Iris pigment epithelial cell (primary cell): ENCODE results near the gene KATNBL1.

Experiments
- DNase-seq: peaks from one replicate; pipeline ENCODE4 v3.0.0-alpha.2; 2011; ENCODE audit warnings: low read depth

Gene KATNBL1, protein sequence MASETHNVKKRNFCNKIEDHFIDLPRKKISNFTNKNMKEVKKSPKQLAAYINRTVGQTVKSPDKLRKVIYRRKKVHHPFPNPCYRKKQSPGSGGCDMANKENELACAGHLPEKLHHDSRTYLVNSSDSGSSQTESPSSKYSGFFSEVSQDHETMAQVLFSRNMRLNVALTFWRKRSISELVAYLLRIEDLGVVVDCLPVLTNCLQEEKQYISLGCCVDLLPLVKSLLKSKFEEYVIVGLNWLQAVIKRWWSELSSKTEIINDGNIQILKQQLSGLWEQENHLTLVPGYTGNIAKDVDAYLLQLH

GRCh38 chr15:34209421-34210282 is at the start of gene KATNBL1:
TSS of gene KATNBL1 (minus strand) at chr15:34210096. CDS start at chr15:34163676, 46,420 bp downstream.
- peak; percentile 86 for DNase-seq

DNA sequence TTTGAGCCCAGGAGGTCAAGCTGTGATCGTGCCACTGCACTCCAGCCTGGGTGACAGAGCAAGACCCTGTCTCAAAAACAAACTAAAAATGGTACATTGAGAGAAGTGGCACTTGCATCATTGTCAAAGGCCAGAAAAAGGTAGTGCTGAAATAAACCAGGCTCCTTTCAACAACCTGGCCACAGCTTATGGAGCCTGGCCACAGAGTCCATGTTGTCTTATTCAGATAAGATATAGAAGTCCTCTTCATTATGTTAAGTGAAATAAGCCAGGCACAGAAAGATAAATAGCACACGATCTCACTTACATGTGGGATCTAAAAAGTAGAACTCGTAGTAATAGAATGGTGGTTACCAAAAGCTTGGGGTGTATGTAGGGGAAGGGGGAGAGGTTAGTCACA is 49.7 kb upstream of the KATNBL1 start:
- no peak for DNase-seq

DNA sequence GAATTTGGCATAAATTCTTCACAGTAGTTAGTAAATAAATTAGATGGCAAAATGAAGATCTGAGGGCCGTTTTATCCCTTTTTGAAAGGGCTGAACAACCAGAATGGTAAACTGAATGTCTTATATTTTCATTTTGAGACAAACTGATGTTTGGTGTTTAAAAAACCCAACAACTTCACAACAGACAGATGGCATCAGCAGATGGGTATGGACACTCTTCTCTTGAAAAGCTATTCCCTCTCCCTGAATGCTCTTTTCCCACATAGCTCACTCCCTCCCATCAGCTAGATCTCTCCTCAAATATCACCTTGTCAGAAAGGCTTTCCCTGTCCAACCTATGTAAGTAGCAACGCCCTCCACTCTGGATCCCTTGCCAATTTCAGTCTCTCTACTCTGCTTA is 48.3 kb upstream of the KATNBL1 start:
- no peak for DNase-seq

DNA sequence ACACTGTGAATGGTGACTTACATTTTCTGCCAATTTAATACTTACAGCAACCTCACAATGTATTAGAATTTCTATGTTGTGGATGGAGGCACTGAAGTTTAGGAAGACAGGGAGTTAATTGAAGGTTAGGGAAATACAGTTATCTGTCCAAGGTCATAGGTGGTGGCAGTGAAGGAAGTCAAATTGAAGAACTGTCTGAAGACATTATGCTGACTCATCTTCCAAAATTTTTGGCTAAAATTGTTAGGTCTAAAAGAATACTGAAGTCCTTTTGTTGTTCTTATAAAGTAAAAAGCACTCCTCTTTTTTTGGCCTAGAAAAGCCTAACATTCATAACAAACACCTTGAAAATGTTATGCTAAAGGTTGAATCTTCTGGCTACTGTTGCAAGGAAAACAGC is 42.6 kb upstream of the KATNBL1 start:
- no peak for DNase-seq

DNA sequence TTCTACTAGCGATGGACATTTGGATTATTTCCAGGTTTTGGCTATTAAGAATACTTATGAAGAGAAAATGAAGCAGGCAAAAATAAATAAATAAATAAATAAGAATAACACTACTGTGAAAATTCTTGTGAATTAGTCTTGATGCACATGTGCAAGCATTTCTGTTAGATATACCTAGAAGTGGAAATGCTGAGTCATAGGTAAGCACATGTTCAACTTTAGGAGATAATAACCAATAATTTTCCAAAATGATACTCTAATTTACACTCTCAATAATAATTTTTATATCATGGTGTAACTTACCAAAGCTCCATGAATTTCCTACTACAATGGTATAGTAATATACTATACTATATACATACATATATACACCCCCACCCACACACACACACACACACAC is 38.3 kb upstream of the KATNBL1 start:
- peak; percentile 13 for DNase-seq

DNA sequence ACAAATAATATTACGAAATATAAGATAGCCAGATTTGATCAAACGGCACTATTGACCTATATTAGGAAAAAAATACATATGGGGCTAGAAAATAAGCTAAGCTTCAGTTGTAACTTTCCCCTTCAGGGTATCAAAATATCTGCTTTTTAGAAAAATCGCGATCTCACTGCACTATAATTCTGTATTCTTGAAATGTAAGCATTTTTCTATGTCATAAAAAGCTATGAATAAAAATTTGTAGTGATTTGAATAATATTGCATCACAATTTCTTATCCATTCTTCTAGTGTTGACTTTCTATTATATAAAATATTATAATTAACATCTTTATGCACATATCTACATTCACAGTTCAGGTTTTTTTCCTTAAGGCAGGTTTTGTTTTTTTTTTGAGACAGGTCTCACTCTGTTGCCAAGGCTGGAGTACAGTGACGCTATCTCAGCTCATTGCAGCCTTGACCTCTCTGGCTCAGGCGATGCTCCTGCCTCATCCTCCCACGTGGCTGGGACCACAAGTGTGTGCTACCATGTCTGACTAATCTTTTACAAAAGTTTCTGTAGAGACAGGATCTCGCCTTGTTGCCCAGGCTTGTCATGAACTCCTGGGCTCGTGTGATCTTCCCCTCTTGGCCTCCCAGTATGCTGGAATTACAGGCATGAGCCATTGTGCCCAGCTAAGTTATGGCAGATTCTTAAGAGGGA is 36.5 kb upstream of the KATNBL1 start:
- no peak for DNase-seq

DNA sequence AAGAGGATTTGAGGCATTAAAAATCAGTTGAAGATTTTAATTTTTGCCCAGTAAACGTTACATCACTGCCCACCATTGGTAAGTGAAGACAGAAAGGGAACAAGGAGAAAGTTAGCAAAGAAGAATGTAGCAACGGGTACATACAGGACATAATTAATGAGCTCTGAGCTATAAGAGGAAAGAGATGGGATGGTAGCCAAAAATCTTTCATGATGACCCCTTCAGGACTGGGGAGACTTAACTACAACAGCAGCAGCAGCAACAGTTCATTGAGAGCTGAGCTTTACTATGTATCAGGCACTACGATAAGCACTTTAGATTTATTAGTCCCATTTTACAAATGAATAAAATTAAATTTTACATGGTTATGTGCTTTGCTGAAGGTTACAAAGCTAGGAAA is 33.3 kb upstream of the KATNBL1 start:
- DNase-seq, result no peak

DNA sequence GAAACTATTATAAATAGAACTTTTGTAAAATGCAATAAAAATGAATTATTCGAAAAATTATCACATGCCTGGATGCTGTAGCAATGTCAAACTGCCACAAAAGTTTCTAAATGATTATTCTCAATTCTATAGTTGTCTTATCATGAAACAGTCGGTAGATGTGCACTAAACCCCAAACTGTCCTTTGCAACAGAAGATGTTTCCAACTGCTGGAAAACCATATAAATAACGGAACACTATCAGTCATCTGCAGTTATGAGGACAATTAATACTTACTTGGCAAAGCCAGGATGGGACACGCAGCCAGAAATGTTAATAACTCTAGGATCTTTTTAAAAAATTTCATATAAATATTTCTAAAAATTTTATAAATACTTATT is 32.4 kb upstream of the KATNBL1 start:
- DNase-seq, result no peak

DNA sequence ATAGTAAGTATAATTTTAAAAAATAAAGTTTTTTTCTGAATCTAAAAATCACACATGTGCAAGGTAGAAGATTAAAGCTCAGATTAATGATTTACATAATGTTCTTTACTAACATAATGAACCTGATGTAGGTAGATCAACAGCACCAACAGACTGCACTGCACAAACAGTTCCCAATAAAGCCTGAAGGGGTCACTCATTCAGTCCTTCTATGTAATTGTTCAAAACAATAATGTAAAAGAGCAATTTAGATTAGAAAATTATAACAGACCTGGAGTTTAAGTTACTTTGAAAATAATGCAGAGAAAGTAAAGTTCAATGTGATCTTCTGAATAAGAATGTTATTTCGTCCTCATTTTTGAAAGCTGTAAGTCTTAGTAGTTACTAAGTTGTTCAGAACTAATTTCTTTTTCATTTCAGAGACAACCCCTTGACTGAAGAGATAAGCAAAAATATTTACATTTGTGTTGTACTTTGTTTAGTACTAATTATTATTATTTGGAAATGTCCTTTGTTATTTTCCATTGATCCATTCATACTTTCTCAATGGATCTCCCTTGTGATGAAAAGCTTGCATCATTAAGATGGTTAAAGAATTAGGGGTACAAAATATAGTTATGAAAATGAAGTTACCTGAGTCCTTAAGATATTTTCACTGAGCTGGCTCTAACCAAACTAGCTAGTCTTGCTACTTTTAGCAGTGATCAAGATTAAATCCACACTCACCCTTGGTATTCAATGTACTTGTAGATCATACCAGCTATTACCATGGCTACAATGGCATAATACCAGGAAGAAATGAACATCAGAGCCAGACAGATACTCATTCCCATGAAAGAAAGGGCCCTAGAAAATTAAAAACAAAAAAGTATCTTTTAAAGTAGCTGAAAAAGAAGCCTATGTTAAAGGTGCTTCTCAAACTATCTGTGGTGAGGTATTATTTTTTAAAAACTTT is 31.8 kb upstream of the KATNBL1 start:
- peak; percentile 60 for DNase-seq

DNA sequence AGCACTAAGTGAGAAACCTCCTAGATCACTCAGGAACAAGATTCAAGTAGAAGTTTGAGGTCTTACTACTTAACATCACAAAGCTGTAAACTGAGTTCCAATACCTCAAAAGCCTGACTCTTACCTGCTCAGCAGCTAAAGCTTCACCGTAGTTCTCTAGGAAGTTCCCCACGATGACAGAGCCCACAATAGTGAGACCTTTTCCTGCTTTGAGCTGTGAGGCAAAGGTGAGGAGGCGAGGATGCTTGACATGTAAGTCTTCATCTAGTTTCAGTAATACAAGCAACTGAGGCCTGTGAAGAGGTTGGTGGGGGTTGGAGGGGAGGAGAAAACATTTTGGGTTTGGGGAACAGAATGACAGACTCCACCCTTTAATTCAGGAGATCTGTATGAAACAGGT is 30.6 kb upstream of the KATNBL1 start:
- no peak for DNase-seq

DNA sequence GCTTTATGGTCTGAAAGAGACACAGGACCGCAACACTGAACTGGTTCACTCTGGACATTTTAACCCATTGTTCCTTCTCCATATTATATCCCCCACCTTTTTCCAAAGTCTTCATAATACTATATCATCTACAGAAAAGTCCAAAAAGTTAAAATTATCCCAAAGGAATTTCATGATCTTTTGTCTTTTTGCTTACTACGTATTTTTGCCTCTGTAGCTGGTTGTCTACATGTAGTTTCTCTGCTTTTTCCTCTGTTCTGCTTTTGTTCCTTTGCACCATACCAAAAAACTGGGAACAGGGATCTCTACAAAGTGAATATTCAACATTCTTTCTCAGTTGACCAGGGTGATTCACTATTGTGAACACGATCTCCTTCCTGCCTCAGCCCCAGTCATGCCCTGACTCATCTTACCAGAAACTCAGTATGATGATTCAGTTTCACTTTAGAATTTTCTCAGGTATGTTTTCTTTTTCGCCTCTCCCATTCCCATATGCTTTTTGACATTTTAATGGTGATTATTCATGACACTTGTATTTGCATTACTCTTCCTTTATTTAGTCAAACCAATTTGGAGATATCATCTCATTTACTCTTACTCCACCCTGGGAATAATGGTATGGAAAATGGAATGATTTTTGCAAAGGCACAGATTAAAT is 29.4 kb upstream of the KATNBL1 start:
- DNase-seq, result peak; percentile 89

GRCh38 chr15:34233614-34234013 is 23.7 kb upstream of the KATNBL1 start:
- no peak for DNase-seq

GRCh38 chr15:34223904-34224596 is 14.2 kb upstream of the KATNBL1 start:
- DNase-seq, result peak; percentile 14

- DNase-seq, result peak; percentile 19
These were observed 7.8 kb upstream of the KATNBL1 start for GRCh38 chr15:34217587-34218225.

DNA sequence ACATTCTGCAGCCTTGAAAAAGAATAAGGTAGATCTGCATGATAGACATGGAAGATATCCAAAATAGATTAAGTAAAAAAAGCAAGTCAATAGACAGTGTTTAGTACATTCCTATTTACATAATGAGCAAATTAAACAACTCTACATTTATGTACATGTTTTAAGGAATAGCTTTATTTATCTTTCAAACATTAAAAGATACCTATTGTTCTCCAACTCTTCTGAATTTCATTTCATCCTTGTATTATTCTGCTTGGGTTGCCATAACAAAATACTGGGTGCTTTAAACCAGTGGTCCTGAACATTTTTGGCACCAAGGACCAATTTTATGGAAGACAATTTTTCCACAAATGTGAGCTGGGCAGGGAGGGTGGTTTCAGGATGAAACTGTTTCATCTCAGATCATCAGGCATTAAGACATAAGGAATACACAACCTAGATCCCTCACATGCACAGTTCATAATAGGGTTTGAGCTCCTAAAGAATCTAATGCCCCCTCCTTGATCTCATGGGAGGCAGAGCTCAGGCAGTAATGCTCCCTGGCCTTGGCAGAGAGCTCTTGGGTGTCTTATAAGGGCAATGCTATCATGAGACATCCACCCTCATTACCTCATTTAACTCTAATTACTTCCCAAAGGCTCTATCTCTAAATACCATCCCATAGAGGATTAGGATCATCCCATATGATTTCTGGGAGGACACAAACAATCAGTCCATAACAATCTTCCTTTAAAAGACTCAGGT is 6.8 kb upstream of the KATNBL1 start:
- no peak for DNase-seq

DNA sequence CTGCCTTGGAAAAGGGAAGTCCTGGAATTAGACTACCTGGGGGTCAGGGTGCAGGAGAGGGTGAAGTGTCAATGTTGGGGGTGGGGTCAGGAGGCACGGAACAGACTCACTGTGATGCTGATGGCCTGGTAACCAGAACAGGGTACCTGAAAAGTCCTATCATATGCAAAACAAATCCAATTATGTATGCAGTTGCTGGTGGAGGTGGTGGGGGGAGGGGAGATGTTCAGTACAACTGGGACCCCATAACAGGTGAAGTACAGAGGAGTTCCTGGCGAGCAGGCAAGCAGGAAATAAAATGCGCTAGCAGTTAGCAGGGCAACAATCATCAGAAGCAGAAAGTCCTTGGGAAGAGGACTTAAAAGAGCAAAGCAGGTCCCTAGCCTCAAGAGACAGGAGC is 4.2 kb upstream of the KATNBL1 start:
- no peak for DNase-seq

GRCh38 chr15:34213690-34214089 is 3.8 kb upstream of the KATNBL1 start:
- no peak for DNase-seq

GRCh38 chr15:34206011-34206410 is 3.9 kb downstream of the KATNBL1 start:
- DNase-seq, result peak; percentile 63

GRCh38 chr15:34203936-34204335 is 6.0 kb downstream of the KATNBL1 start:
- DNase-seq, result no peak
